GM10266 (cell line): ENCODE measurements around the gene NAV2.
"Not testable (repeated sequence)": the region's sequence is repeated elsewhere in the genome, so short reads cannot be mapped to it uniquely, and the experiment has no call there.

Experiments used
- DNase-seq: peaks from one replicate; pipeline ENCODE4 v3.0.0; 2012; ENCODE audit errors: extremely low spot score
- TF ChIP-seq, protein P1 (sequence below): IDR thresholded peaks from 2 replicates; pipeline ENCODE4 v1.5.1; 2012; ENCODE audit warnings: mild to moderate bottlenecking, low read depth; ENCODE audit not compliant: control insufficient read depth, insufficient read depth; ENCODE audit errors: missing control alignments

The NAV2 gene

DNA sequence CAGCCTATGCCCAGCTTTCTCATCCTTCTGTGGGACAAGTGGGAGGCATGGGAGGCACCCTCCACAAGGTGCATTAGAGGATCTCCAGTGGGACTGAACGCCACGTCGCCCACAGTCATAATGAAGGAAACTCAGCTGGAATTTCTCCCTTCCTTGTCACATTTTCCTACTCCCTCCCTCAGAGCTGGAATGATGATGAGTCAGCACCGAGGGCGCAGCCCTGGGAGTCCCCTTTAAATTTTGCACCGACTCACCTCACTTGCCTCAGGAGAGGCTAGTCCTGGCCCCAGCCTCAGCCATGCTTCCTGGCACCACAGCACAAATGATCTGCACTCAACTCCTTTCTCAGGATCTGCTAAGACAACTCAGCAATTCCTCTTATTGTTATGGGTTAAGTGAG is 413.3 kb downstream of the NAV2 start:
- no peak for DNase-seq
- TF ChIP-seq, protein P1, sequence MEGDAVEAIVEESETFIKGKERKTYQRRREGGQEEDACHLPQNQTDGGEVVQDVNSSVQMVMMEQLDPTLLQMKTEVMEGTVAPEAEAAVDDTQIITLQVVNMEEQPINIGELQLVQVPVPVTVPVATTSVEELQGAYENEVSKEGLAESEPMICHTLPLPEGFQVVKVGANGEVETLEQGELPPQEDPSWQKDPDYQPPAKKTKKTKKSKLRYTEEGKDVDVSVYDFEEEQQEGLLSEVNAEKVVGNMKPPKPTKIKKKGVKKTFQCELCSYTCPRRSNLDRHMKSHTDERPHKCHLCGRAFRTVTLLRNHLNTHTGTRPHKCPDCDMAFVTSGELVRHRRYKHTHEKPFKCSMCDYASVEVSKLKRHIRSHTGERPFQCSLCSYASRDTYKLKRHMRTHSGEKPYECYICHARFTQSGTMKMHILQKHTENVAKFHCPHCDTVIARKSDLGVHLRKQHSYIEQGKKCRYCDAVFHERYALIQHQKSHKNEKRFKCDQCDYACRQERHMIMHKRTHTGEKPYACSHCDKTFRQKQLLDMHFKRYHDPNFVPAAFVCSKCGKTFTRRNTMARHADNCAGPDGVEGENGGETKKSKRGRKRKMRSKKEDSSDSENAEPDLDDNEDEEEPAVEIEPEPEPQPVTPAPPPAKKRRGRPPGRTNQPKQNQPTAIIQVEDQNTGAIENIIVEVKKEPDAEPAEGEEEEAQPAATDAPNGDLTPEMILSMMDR: no peak

- no peak for DNase-seq
- TF ChIP-seq, protein P1: no peak
These were observed 414.1 kb downstream of the NAV2 start for GRCh38 chr11:20126724-20127123.

GRCh38 chr11:20127671-20128527 is 415.3 kb downstream of the NAV2 start:
- DNase-seq: peak; percentile 69
- TF ChIP-seq, protein P1: peak; percentile 88

- not testable (repeated sequence) for DNase-seq
These were observed 415.8 kb downstream of the NAV2 start for GRCh38 chr11:20128528-20128825.

- no peak for DNase-seq
- TF ChIP-seq, protein P1: no peak
These were observed 417.0 kb downstream of the NAV2 start for GRCh38 chr11:20129665-20130064.

GRCh38 chr11:20131788-20132666 is 419.4 kb downstream of the NAV2 start:
- TF ChIP-seq, protein P1: peak; percentile 82
- DNase-seq: peak; percentile 49

DNA sequence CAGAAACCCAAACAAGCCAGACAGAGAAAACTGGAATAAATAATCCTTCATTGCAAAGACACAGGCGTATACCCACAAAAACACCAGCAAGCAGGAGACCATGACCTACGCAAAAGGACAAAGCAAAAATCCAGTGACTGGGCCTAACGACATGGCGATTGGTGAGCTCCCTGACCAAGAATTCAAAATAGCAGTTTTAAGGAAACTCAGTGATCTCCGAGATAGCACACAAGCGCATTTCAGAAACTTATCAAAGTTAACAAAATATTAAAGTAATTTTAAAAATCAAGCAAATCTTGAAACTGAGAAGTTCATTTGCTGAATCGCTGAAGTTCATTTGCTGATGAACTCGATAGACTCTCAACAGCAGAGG is 420.0 kb downstream of the NAV2 start:
- DNase-seq: no peak
- TF ChIP-seq, protein P1: no peak
